GM21515 (cell line): ENCODE measurements around the gene DPCD.

ENCODE experiments used
- ATAC-seq: cut with Tn5 transposase; IDR thresholded peaks from one replicate; pipeline ENCODE4 v1.9.1; 2021; ENCODE audit not compliant: unreplicated experiment

DPCD gene

GRCh38 chr10:101653536-101653935 lies 65.4 kb downstream of the DPCD start:
- ATAC-seq: no peak

- ATAC-seq: no peak
These were observed 67.4 kb downstream of the DPCD start for GRCh38 chr10:101655570-101655969.

GRCh38 chr10:101656890-101657289 lies 68.8 kb downstream of the DPCD start:
- ATAC-seq: no peak

- no peak for ATAC-seq
These were observed 70.9 kb downstream of the DPCD start for GRCh38 chr10:101658975-101659374.
